GM18526 (cell line): ENCODE results near the gene RHOV.

Experiments used
- POLR2A ChIP-seq: IDR thresholded peaks from 3 replicates; pipeline ENCODE4 v1.6.1; 2011; ENCODE audit not compliant: insufficient read length; ENCODE audit errors: extremely low read depth

RHOV gene

DNA sequence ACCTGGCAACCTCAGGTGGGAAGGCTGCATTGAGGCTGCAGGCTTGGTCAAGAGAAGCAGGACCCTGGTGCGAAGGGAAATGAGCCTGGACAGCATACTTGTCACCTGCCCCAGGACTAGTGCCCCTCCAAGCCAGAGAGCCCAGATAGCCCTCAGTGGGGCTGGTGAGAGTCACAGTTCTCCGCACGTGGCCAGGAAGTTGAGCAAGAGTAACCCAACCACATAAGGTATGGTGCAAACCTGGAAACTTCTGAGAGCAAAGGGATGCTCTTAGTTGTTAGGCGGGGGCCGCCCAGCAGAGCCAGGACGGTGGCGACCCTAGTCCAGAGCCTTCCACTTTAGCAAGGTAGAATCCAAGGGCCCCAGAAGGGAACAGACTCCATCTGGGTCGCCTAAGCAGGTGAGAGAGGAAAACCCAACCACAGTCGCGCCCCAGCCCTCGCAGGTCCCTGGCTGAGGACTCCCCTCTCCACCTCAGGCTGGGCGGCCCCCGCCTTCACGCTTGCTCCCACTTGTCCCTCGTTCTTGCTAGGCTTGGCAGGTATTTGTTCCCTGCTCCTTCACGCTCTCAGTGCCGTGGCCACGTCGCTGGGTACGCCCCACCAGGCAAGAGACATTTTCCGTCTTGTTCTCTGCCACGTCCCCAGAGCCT, 19.1 kb upstream of the RHOV start:
- no peak for TF ChIP-seq POLR2A

GRCh38 chr15:40892447-40893012, 18.5 kb upstream of the RHOV start:
- TF ChIP-seq POLR2A = no peak

DNA sequence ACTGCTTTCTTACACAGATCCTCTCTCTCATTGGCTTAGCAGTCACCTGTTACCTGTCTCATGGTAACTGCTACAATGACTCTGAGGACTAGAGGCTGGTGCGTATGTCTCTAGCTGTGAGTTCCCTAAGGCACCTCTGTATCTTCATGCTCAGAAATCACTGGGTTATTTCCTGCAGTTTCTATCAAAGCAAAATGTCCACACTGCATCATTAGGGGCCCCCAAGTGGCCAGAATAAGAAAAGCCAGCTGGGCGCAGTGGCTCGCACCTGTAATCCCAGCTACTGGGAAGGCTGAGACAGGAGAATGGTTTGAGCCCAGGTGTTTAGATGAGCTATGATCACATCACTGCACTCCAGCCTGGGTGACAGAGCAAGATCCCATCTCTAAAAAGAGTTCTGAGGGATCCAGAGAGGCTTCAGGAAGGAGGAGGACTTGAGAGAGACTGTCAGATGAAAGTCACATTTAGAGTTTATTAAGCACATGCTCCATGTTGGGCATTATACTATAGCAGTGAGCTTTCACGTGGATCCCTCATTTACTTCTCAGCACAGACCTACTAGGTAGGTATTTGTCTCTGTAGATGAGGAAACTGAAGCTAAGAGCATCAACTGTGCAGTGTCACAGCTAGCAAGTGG, 17.9 kb upstream of the RHOV start:
- TF ChIP-seq POLR2A = no peak

DNA sequence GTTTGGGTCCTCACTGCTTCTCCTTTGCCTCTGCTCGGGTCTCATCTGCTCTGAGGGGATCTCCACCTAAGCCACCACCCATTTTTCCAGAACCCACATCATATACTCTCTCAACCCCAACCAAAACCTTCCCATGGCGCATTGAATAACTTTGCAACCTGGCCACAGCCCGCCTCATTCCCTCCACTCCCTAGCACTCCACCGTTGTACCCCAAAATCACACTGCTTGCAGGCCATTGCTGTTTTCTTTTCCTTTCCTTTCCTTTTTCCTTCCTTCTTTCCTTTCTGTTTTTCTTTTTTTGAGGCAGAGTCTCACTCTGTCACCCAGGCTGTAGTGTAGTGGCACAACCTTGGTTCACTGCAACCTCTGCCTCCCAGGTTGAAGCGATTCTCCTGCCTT, 17.1 kb upstream of the RHOV start:
- no peak for TF ChIP-seq POLR2A

DNA sequence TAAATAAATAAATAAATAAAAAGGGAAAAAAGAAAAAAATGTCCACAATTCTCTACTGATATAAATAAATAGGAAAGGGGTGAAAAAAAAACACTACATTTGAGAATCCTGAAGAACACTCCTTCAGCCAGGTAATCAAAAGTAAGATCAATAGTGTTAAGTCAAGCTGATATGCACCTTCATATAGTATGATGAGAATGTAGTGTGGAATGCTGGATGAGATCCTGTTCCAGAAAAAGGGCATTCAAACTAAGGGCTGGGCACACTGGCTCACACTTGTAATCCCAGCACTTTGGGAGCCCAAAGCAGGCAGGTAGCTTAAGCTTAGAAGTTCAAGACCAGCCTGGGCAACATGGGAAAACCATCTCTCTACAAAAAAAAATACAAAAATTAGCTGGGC, 15.1 kb upstream of the RHOV start:
- no peak for TF ChIP-seq POLR2A

GRCh38 chr15:40886586-40886985, 12.6 kb upstream of the RHOV start:
- TF ChIP-seq POLR2A = no peak

DNA sequence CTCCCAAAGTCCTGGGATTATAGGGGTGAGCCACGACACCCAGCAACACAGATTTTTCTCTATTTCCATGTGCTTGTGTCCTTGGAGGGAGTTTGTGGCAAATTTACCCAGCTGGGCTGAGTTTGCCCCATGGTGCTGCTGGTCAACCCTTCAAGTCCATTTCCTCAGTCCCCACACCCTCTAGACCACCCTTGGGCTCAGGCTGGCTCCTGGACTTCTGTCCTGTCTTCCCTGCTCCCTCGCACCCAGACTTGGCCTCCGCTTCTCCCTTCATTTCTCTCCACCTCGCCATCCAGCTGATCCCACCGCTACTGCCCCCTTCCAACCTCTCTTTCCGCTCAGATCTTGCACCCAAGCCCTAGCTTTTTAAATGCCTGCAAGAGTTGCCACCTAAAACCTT, 7.3 kb upstream of the RHOV start:
- TF ChIP-seq POLR2A = no peak

GRCh38 chr15:40879609-40880008, 5.6 kb upstream of the RHOV start:
- TF ChIP-seq POLR2A = no peak

GRCh38 chr15:40878785-40879184, 4.8 kb upstream of the RHOV start:
- TF ChIP-seq POLR2A = no peak

DNA sequence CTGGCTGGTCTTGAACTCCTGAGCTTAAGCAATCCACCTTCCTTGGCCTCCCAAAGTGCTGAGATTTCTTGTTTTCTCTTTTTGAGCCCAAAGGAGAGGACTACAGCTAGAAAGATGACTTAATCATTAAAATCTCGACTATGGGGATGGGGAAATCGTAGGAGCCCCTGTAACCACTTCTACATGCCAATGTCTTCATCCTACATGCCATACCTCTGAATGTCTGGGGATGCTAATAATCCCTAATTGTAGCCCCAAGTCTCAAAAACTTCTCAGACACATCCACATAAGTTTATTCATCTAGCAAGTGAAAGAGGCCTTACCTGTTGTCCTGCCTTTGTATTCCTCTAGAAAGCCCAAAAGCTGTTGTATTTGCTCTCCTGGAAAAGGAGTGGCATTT, 3.7 kb upstream of the RHOV start:
- TF ChIP-seq POLR2A = no peak

DNA sequence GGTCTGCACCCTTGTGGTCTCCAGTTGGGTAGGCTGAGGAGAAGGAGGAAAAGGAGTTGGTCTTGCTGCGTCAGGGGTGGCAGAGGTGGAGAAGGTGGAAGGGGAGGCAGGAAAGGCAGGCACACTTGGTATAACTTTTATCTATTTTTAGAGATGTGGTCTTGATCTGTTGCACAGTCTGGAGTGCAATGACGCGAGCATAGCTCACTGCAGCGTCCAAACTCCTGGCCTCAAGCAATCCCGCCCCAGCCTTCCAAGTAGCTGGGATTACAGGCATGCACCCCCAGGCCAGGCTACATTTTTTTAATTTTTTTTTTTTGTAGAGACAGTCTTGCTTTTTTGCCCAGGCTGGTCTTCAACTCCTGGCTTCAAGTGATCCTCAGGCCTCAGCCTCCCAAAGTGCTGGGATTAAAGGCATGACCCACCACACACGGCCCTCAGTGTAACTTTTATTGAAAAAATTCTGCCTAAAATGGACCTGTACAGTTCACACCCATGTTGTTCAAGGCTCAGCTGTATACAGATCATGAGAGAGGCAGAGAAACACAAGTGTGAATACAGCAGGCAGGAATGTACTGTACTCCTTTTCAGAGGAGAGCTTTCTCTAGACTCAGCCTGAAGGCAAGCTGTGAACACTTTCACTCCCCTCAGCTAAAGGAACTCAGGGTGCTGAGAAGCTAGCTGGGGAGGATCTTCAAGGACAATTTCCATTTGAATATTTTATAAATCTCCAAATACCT, 2.1 kb upstream of the RHOV start:
- no peak for TF ChIP-seq POLR2A

- no peak for TF ChIP-seq POLR2A
Measured at GRCh38 chr15:40872791-40873693, 992 bp downstream of the RHOV start.

- no peak for TF ChIP-seq POLR2A
Measured at GRCh38 chr15:40871749-40872617, 2.1 kb downstream of the RHOV start.

GRCh38 chr15:40870716-40871115, 3.3 kb downstream of the RHOV start:
- no peak for TF ChIP-seq POLR2A
